ENCODE measurements around the gene LAYN.

GRCh38 chr11:111502611-111503010 lies 37.9 kb upstream of the LAYN start:
- no peak for TF ChIP-seq CTCF (IDR thresholded peaks at IDR 0.05)
- TF ChIP-seq POLR2A (IDR thresholded peaks at IDR 0.05): no peak
